Astrocyte of the spinal cord (primary cell): ENCODE results near the gene SMIM44.

Experiments
- DNase-seq: peaks from one replicate; pipeline ENCODE4 v3.0.0; 2011; ENCODE audit warnings: low read depth, low spot score
- H3K4me3 ChIP-seq: 2 replicates; pipeline ENCODE4 v1.5.1; 2011; ENCODE audit warnings: low read depth, mild to moderate bottlenecking, low read length, moderate library complexity
- in situ Hi-C: cut with HindIII; loops from 2 replicates; pipeline ENCODE4 v1.10.0; 2017; ENCODE audit warnings: low sequenced_read_pairs
- TF ChIP-seq, protein P1 (sequence below): IDR thresholded peaks from 2 replicates; pipeline ENCODE4 v1.5.1; 2012; ENCODE audit warnings: low read depth, mild to moderate bottlenecking, low read length, inconsistent platforms

The SMIM44 gene

DNA sequence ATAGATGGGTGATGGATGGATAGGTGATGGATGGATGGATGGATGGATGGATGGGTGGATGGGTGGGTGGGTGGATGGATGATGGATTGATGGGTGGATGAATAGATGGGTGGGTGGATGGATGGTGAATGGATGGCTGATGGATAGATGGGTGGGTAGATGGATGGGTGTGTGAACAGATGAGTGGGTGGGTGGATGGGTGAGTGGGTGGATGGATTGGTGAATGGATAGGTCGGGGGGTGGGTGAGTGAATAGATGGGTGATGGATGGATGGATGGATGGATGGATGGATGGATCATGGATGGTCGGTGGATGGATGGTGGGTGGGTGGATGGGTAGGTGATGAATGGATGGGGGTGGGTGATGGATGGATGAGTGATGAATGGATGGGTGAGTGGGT, 6.4 kb downstream of the SMIM44 start:
- H3K4me3 ChIP-seq = no peak overlapping the region
- TF ChIP-seq, protein P1, sequence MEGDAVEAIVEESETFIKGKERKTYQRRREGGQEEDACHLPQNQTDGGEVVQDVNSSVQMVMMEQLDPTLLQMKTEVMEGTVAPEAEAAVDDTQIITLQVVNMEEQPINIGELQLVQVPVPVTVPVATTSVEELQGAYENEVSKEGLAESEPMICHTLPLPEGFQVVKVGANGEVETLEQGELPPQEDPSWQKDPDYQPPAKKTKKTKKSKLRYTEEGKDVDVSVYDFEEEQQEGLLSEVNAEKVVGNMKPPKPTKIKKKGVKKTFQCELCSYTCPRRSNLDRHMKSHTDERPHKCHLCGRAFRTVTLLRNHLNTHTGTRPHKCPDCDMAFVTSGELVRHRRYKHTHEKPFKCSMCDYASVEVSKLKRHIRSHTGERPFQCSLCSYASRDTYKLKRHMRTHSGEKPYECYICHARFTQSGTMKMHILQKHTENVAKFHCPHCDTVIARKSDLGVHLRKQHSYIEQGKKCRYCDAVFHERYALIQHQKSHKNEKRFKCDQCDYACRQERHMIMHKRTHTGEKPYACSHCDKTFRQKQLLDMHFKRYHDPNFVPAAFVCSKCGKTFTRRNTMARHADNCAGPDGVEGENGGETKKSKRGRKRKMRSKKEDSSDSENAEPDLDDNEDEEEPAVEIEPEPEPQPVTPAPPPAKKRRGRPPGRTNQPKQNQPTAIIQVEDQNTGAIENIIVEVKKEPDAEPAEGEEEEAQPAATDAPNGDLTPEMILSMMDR = no peak
- in situ Hi-C loops = no loop called here
- DNase-seq = no peak

GRCh38 chr19:3475449-3475848, 7.8 kb downstream of the SMIM44 start:
- H3K4me3 ChIP-seq = no peak overlapping the region
- TF ChIP-seq, protein P1 = no peak
- DNase-seq = no peak
- in situ Hi-C loops = no loop called here

DNA sequence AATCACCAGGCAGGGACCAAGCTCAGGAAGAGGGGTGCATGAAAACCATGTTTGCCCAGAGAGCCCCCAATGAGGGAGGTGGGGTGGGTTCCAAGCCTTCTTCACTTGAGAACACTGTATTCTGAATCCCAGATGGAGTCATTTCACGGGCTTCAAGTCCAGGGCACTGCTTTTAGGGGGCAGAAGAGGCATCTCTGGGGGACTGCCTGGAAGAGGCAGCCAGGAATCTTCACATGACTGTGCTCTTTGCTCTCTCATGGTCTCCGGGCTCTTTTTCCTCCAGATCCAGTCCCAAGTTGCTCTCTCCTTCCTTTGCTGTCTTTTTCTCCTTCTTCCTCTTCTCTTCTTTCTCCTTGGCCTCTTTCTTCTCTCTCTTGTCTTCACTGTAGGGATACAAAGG, 8.6 kb downstream of the SMIM44 start:
- H3K4me3 ChIP-seq = no peak overlapping the region
- TF ChIP-seq, protein P1 = no peak
- in situ Hi-C loops = no loop called here
- DNase-seq = no peak

DNA sequence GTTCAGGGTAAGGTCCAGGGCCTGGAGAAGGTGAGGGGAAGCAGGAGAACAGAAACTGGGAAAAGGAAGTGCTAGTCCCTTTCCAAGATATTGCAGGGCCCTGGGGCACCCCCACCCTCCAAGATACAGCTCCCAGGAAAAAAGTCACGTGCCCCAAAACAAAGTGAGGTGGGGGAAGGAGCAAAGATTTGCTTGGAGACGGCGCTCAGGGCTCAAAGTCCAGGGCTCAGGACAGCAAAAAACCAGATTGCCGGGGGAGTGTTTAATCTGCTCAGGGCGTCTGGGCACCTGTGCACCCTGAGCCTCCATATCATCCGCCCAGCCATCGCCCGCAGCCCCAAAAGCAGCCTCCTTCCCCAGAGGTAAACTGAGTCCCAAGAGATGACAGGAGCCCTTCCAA, 9.2 kb downstream of the SMIM44 start:
- no peak overlapping the region for H3K4me3 ChIP-seq
- TF ChIP-seq, protein P1 = no peak
- in situ Hi-C loops = no loop called here
- DNase-seq = no peak

DNA sequence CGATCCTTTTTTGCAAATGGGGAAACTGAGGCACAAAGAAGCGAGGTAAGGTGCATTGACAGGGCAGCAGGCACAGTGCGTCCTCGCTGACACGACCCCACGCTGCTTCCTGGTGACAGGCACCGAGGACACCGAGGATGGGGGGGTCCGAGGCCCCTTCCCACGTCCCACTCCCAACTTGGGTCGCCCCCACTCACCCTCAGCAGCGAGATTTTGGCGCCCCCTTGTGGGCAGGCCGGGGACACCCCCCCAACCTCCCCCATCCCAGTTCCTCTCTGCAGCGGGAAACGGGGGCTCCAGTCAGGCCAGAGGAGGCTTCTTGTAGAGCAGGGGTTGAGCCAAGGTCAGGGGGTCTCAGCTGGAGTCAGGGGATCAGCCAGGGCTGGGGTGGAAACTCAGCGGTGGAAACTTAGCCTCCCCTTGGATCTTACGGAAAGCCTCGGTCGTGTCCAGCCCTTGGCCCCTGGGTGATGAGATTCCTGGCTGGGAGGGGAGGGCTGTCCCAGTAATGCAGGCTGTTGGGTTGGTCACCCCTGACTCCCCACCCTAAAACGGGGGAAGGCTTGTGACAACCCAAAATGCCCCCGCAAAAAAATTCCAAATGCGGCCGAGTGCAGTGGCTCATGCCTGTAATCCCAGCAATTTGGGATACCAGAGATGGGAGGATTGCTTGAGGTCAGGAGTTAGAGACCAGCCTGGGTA, 11.1 kb downstream of the SMIM44 start:
- in situ Hi-C loops = no loop called here
- no peak overlapping the region for H3K4me3 ChIP-seq
- no peak for DNase-seq
- TF ChIP-seq, protein P1 = peak; percentile 92

DNA sequence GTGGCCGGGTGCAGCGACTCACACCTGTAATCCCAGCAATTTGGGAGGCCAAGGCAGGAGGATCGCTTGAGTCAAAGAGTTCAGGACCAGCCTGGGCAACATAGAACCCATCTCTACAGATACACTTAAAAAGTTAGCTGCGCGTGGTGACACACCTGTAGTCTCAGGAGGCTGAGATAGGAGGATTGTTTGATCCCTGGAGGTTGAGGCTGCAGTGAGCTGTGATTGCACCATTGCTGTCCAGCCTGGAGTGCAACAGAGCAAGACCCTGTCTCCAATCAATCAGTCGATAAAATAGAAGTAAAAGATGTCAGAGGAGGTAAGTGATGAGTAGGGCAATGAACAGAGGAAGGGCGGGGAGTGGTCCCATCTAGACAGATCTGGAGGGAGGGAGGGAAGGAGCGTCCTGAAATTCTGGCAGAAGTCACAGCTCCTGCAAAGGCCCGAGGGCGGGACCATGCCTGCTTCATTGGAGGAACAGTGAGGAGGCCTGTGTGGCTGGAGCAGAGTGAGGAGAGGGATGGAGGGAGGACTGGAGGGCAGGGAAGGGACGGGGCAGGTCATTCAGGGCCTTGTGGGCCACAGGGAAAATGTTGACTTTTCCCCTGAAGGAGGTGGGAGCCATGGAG, 12.6 kb downstream of the SMIM44 start:
- no peak overlapping the region for H3K4me3 ChIP-seq
- in situ Hi-C loops = no loop called here
- DNase-seq = no peak
- TF ChIP-seq, protein P1 = no peak
